GM19193 (cell line): ENCODE measurements around the gene PMEL.

Experiments used
- POLR2A ChIP-seq: IDR thresholded peaks from 4 replicates; pipeline ENCODE4 v1.6.1; 2011; ENCODE audit not compliant: insufficient read depth, insufficient read length; ENCODE audit errors: extremely low read depth

PMEL gene

GRCh38 chr12:55965240-55965639 is 602 bp downstream of the PMEL start:
- no peak for TF ChIP-seq POLR2A

GRCh38 chr12:55963760-55964159 is 2.1 kb downstream of the PMEL start:
- TF ChIP-seq POLR2A: no peak

- no peak for TF ChIP-seq POLR2A
Observed at GRCh38 chr12:55957106-55957859, 8.6 kb downstream of the PMEL start.

- TF ChIP-seq POLR2A: no peak
Observed at GRCh38 chr12:55955800-55956508, 9.9 kb downstream of the PMEL start.

GRCh38 chr12:55955344-55955743 is 10.5 kb downstream of the PMEL start:
- TF ChIP-seq POLR2A: no peak

- no peak for TF ChIP-seq POLR2A
Observed at GRCh38 chr12:55946553-55946952, 19.3 kb downstream of the PMEL start.

- no peak for TF ChIP-seq POLR2A
Observed at GRCh38 chr12:55942577-55943136, 23.2 kb downstream of the PMEL start.

GRCh38 chr12:55942055-55942454 is 23.8 kb downstream of the PMEL start:
- no peak for TF ChIP-seq POLR2A

GRCh38 chr12:55940065-55940732 is 25.6 kb downstream of the PMEL start:
- no peak for TF ChIP-seq POLR2A

GRCh38 chr12:55938826-55939501 is 26.9 kb downstream of the PMEL start:
- no peak for TF ChIP-seq POLR2A

GRCh38 chr12:55937981-55938380 is 27.9 kb downstream of the PMEL start:
- no peak for TF ChIP-seq POLR2A

- no peak for TF ChIP-seq POLR2A
Observed at GRCh38 chr12:55935738-55936151, 30.1 kb downstream of the PMEL start.

GRCh38 chr12:55934773-55935172 is 31.1 kb downstream of the PMEL start:
- no peak for TF ChIP-seq POLR2A

GRCh38 chr12:55933799-55934742 is 31.8 kb downstream of the PMEL start:
- TF ChIP-seq POLR2A: no peak
